ENCODE results near the gene HNF1B.

DNA sequence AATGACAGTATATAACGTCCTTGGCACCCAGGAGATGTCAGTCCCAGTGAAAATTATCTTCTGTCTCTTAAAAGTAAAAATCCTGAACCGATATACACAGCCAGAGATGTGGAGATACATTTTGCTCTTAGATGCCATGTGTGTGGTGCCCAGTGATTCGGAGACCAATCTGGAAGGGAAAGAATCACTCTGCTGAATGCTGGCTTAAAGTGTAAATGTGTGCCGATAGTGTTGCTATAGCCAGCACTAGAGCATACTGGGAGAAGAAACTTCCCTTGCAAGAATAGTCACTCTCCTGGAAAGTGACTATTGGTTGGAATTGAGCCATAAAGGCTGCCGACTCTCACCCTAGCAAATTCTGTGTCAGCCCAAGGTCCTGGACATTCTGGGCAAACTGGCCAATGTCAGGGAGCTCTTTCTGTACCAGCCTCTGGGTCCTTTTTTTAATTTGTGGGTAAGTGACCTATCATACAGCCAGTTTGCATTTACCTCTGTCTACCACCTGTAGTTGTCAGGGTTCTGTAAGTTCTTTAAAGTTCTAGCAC, 44.2 kb upstream of the HNF1B start:
- TF ChIP-seq POLR2A (IDR thresholded peaks at IDR 0.05; ENCODE audit: low read depth, low read length) (no peak), POLR2AphosphoS5 (IDR thresholded peaks at IDR 0.05; ENCODE audit: low read depth, low read length) (no peak), TAF1 (IDR thresholded peaks at IDR 0.05; ENCODE audit: borderline replicate concordance, low read depth, low read length) (no peak)

Measured in GM12892 (cell line).